Parathyroid adenoma (tissue), 2 donors: Measurements from ENCODE around the gene ALK.

Experiments
- H2AFZ ChIP-seq: fragments of 300-600 bp; sonication (generic); one replicate; pipeline ENCODE4 v1.7.0; 2017; ENCODE audit warnings: antibody characterized with exemption, mild to moderate bottlenecking
- H3K27ac ChIP-seq: fragments of 300-600 bp; sonication (generic); one replicate; pipeline ENCODE4 v1.7.0; 2017
- H3K27me3 ChIP-seq: fragments of 300-600 bp; sonication (generic); one replicate; pipeline ENCODE4 v1.7.0; 2017; ENCODE audit warnings: low read length; ENCODE audit not compliant: control insufficient read depth, insufficient read depth
- H3K36me3 ChIP-seq: fragments of 300-600 bp; sonication (generic); one replicate; pipeline ENCODE4 v1.7.0; 2017; ENCODE audit warnings: low read length; ENCODE audit not compliant: control insufficient read depth, insufficient read depth
- H3K4me1 ChIP-seq: fragments of 300-600 bp; sonication (generic); one replicate; pipeline ENCODE4 v1.7.0; 2017; ENCODE audit warnings: control low read depth
- H3K4me2 ChIP-seq: fragments of 300-600 bp; sonication (generic); one replicate; pipeline ENCODE4 v1.7.0; 2017; ENCODE audit warnings: low read length
- H3K4me3 ChIP-seq: fragments of 300-600 bp; sonication (generic); one replicate; pipeline ENCODE4 v1.7.0; 2017; ENCODE audit warnings: low read depth, low read length
- H3K79me2 ChIP-seq: fragments of 300-600 bp; sonication (generic); one replicate; pipeline ENCODE4 v1.7.0; 2017; ENCODE audit warnings: control low read depth
- H3K9ac ChIP-seq: fragments of 300-600 bp; sonication (generic); one replicate; pipeline ENCODE4 v1.7.0; 2017; ENCODE audit warnings: mild to moderate bottlenecking
- H3K9me3 ChIP-seq: fragments of 300-600 bp; sonication (generic); one replicate; pipeline ENCODE4 v1.7.0; 2017; ENCODE audit warnings: low read length; ENCODE audit not compliant: control insufficient read depth
- TF ChIP-seq, protein P1 (sequence below): fragments of 300-600 bp; sonication (generic); IDR thresholded peaks from one replicate; pipeline ENCODE4 v1.7.0; 2017; ENCODE audit warnings: antibody characterized with exemption, mild to moderate bottlenecking
- donor health status: primary hyperparathyroidism.

Gene ALK

DNA sequence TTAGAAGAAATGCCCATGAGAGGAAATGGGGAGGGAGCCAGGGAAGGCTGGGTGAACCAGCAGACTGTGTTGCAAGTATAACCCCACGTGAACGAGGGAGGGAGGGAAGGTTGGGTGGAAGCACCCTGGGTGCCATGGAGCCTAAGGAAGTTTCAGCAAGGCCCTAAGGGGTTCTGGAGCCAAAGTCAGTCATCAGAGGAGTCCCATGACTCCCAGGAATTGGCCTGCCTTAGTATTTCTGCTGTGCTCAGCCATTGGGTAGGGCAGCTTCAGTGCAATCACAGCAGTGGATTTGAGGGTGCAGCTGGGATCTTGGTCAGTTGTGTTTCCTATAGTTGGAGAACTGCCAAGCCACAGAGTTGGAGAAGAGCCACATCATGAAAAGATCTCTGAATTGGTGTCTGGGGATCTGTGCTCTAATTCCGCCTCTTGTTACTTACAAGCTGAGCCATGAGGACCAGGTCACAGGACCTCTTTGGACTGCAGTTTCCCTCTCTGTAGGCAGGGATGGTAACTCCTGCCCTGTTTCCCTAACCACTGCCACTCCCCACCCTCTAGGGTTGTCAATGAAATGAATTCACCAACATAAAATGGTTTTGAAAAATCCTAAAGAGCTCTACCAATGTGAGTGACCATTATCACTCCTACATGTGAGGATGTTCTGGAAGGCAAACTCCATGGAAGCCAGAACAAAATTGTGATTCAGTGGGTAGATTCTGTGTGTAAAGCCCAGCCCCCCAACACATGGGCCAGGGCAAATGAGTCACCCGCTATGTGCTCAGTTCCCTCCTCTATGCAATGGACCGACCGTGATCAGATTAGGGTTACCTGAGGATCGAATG is 697.3 kb downstream of the ALK start:
- Histone ChIP-seq H2AFZ (no peak overlapping the region), H3K27ac (no peak overlapping the region), H3K27me3 (no peaks in the 10 kb centered on the region), H3K4me1 (no peaks in the 10 kb centered on the region), H3K4me2 (no peak overlapping the region), H3K36me3 (no peaks in the 10 kb centered on the region), H3K4me3 (no peak overlapping the region), H3K79me2 (no peaks in the 10 kb centered on the region), H3K9ac (no peak overlapping the region), H3K9me3 (no peaks in the 10 kb centered on the region)
- TF ChIP-seq, protein P1, sequence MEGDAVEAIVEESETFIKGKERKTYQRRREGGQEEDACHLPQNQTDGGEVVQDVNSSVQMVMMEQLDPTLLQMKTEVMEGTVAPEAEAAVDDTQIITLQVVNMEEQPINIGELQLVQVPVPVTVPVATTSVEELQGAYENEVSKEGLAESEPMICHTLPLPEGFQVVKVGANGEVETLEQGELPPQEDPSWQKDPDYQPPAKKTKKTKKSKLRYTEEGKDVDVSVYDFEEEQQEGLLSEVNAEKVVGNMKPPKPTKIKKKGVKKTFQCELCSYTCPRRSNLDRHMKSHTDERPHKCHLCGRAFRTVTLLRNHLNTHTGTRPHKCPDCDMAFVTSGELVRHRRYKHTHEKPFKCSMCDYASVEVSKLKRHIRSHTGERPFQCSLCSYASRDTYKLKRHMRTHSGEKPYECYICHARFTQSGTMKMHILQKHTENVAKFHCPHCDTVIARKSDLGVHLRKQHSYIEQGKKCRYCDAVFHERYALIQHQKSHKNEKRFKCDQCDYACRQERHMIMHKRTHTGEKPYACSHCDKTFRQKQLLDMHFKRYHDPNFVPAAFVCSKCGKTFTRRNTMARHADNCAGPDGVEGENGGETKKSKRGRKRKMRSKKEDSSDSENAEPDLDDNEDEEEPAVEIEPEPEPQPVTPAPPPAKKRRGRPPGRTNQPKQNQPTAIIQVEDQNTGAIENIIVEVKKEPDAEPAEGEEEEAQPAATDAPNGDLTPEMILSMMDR = no peak

DNA sequence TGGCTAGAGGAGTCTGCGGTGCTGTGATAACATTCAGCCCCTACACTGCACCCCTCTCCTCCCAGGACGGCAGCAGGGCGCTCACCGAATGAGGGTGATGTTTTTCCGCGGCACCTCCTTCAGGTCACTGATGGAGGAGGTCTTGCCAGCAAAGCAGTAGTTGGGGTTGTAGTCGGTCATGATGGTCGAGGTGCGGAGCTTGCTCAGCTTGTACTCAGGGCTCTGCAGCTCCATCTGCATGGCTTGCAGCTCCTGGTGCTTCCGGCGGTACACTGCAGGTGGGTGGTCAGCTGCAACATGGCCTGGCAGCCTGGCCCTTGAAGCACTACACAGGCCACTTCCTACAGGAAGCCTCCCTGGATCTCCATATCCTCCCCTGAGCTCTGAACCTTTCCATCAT is 698.1 kb downstream of the ALK start:
- Histone ChIP-seq H3K4me3 (no peak overlapping the region), H3K27me3 (no peaks in the 10 kb centered on the region), H3K4me1 (no peaks in the 10 kb centered on the region), H3K79me2 (no peaks in the 10 kb centered on the region), H3K4me2 (no peak overlapping the region), H3K9me3 (no peaks in the 10 kb centered on the region), H3K27ac (no peak overlapping the region), H3K9ac (no peak overlapping the region), H2AFZ (no peak overlapping the region), H3K36me3 (no peaks in the 10 kb centered on the region)
- TF ChIP-seq, protein P1 = no peak

DNA sequence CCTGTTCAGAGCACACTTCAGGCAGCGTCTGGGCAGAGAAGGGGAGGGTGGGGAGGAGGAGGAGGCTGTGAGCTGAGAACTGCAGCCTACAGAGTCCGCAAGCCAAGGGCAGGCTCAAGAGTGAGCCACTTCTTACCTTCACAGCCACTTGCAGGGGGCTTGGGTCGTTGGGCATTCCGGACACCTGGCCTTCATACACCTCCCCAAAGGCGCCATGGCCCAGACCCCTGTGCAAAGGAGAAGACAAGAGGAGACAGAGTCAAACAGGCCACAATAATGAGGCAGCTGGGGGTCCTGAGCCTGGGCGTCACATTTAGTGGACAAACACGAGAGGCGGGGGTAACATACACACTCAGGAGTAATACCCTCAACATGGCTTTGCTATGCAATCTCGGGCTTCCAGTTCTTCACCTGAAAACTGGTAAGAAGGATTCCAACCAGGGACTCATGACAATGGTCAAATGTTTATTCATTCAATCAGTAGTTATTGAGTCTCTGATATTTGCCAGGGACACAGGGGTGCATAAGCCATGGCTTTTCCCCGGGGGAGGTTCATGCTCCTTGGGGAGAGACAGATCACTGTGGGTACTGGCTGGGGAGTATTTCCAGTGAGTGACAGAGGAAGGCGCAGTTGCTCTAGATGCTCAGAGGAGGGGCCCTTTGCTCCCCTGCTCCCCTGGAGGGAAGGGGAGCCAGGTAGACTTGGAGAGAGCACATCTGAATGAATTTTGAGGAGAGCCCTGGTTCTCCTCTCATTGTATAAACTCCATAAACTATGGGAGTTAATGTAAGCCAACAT is 698.8 kb downstream of the ALK start:
- Histone ChIP-seq H3K4me1 (no peaks in the 10 kb centered on the region), H3K9ac (no peak overlapping the region), H3K36me3 (no peaks in the 10 kb centered on the region), H3K27ac (no peak overlapping the region), H2AFZ (no peak overlapping the region), H3K9me3 (no peaks in the 10 kb centered on the region), H3K27me3 (no peaks in the 10 kb centered on the region), H3K79me2 (no peaks in the 10 kb centered on the region), H3K4me2 (no peak overlapping the region), H3K4me3 (no peak overlapping the region)
- TF ChIP-seq, protein P1 = no peak

DNA sequence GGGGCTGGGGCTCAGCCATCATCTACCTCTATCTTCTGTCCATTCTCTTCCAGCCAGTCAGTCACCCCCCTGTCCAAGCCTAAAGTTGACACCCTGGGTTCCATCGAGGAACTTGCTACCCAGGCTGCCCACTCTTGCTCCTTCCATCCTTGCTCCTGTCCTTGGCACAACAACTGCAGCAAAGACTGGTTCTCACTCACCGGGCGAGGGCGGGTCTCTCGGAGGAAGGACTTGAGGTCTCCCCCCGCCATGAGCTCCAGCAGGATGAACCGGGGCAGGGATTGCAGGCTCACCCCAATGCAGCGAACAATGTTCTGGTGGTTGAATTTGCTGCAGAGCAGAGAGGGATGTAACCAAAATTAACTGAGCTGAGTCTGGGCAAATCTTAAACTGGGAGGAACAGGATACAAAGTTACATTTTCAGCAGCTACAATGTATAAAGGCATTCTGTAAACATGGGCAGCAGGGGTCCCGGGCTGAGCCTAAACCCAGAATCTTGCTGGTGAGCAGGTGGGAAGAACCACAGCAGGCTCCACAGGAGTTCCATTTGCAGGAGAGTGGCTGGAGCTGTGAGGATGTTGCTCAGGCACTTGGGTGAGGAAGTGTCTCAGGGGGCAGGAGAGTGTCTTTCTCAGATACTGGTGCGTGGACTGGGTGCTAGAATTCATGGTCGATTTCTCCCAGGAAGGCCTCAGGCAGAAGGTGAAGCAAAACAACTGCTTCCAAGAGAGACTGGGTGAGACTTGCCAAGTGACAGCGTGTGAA is 700.7 kb downstream of the ALK start:
- H3K9me3 ChIP-seq = no peaks in the 10 kb centered on the region
- no peaks in the 10 kb centered on the region for H3K79me2 ChIP-seq
- no peaks in the 10 kb centered on the region for H3K27me3 ChIP-seq
- H3K27ac ChIP-seq = no peak overlapping the region
- H2AFZ ChIP-seq = no peak overlapping the region
- H3K4me1 ChIP-seq = no peaks in the 10 kb centered on the region
- H3K4me3 ChIP-seq = no peak overlapping the region
- H3K4me2 ChIP-seq = no peak overlapping the region
- H3K36me3 ChIP-seq = no peaks in the 10 kb centered on the region
- no peak overlapping the region for H3K9ac ChIP-seq
- TF ChIP-seq, protein P1 = no peak
